GM12878 (cell line): Measurements from ENCODE around the gene SMARCAL1. TPM values are rescaled to one million over a fixed set of nuclear protein-coding genes. Genes with fewer than 3 reads are reported as not detected.

Source experiments
- ATAC-seq: fragments of 200-7000 bp; cut with Tn5 transposase; 3 replicates; pipeline ENCODE4 v1.9.1; 2020; ENCODE audit warnings: mild to moderate bottlenecking, moderate library complexity
- BruUV-seq: library from RNA; stranded (reverse); fragments of 400-500 nt; replicated peaks from 2 replicates; lab custom pipeline; 2021; lab: Mats Ljungman, UMichigan
- CTCF ChIA-PET: fragments of 300-600 bp; sonication (Branson Sonifier 250); formaldehyde crosslinking; extraction: SDS; loops from one replicate; lab custom pipeline; 2021; ENCODE audit warnings: inconsistent platforms; lab: Yijun Ruan, JAX
- POLR2A ChIA-PET: fragments of 350-600 bp; formaldehyde crosslinking; extraction: SDS; loops from one replicate; lab custom pipeline; 2021; ENCODE audit warnings: inconsistent platforms; lab: Charles Lee
- RAD21 ChIA-PET: fragments of 300-600 bp; sonication (Branson Sonifier 250); formaldehyde crosslinking; loops from one replicate; lab custom pipeline; 2023; ENCODE audit warnings: antibody characterized with exemption; ENCODE audit not compliant: unreplicated experiment; lab: Charles Lee
- SMC1A ChIA-PET: fragments of 300-600 bp; sonication (Branson Sonifier 250); formaldehyde crosslinking; loops from one replicate; lab custom pipeline; 2023; ENCODE audit not compliant: unreplicated experiment, uncharacterized antibody; lab: Charles Lee
- DNase-seq: peaks from one replicate; pipeline ENCODE4 v3.0.0-alpha.2; 2011; ENCODE audit warnings: low read depth, low spot score
- FAIRE-seq: peaks from 3 replicates; lab custom pipeline; 2011; peaks lifted over from hg19 to GRCh38; lab: Jason Lieb, UNC
- H2AFZ ChIP-seq: 2 replicates; pipeline ENCODE4 v1.6.0; 2011; ENCODE audit warnings: low read depth, low read length, control low read depth; ENCODE audit not compliant: control insufficient read depth
- H3K27ac ChIP-seq: 2 replicates; pipeline ENCODE4 v1.5.1; 2011; ENCODE audit warnings: control low read depth; ENCODE audit not compliant: control insufficient read depth, insufficient read depth
- H3K27me3 ChIP-seq, 2 experiments: replicated peaks in 1 of 2; 2 replicates each; pipeline versions ENCODE4 v1.6.0 to v1.6.1; 2011; ENCODE audit warnings: low read length in 1 of 2; ENCODE audit not compliant: control insufficient read depth in 2 of 2, insufficient read depth in 2 of 2
- H3K36me3 ChIP-seq, 2 experiments: 2 replicates each; pipeline ENCODE4 v1.5.1; 2011; ENCODE audit warnings: low read length in 1 of 2; ENCODE audit not compliant: control insufficient read depth in 2 of 2, insufficient read depth in 2 of 2
- H3K4me1 ChIP-seq: 2 replicates; pipeline ENCODE4 v1.6.1; 2011; ENCODE audit warnings: mild to moderate bottlenecking, low read length, moderate library complexity, mixed read lengths; ENCODE audit not compliant: control insufficient read depth, insufficient read depth
- H3K4me2 ChIP-seq: 2 replicates; pipeline ENCODE4 v1.6.0; 2011; ENCODE audit warnings: control low read depth; ENCODE audit not compliant: control insufficient read depth, insufficient read depth
- H3K4me3 ChIP-seq: fragments of 200-600 bp; sonication (generic); 2 replicates; pipeline ENCODE4 v1.5.1; 2016
- H3K79me2 ChIP-seq: 2 replicates; pipeline ENCODE4 v1.6.0; 2011; ENCODE audit warnings: low read length; ENCODE audit not compliant: control insufficient read depth, insufficient read depth
- H3K9ac ChIP-seq: 2 replicates; pipeline ENCODE4 v1.8.0; 2011; ENCODE audit warnings: low read length, control low read depth, mixed read lengths; ENCODE audit not compliant: control insufficient read depth, insufficient read depth
- H3K9me3 ChIP-seq: replicated peaks from 3 replicates; pipeline ENCODE4 v1.5.1; 2011; ENCODE audit warnings: mild to moderate bottlenecking, low read length; ENCODE audit not compliant: control insufficient read depth, insufficient read depth
- H4K20me1 ChIP-seq: 2 replicates; pipeline ENCODE4 v1.6.0; 2011; ENCODE audit not compliant: control insufficient read depth, insufficient read depth
- ATF7 ChIP-seq: fragments of 450-650 bp; IDR thresholded peaks from 2 replicates; pipeline ENCODE4 v1.6.1; 2016; ENCODE audit warnings: low read depth, mild to moderate bottlenecking
- BRCA1 ChIP-seq: IDR thresholded peaks from 2 replicates; pipeline ENCODE4 v1.6.1; 2011; ENCODE audit warnings: low read depth, low read length, improper control_type of control experiment
- CEBPZ ChIP-seq: fragments of 150-350 bp; IDR thresholded peaks from 2 replicates; pipeline ENCODE4 v1.6.1; 2016; ENCODE audit warnings: low read depth, low read length
- CHD4 ChIP-seq: fragments of 200-600 bp; sonication (generic); IDR thresholded peaks from 2 replicates; pipeline ENCODE4 v1.6.1; 2016; ENCODE audit warnings: mild to moderate bottlenecking
- CREB1 ChIP-seq: IDR thresholded peaks from 2 replicates; pipeline ENCODE4 v1.6.1; 2012; ENCODE audit warnings: low read depth, mild to moderate bottlenecking, inconsistent platforms
- IKZF2 ChIP-seq, 2 experiments: fragments of 450-650 bp; IDR thresholded peaks; 2 replicates each; pipeline ENCODE4 v1.6.1; 2017; ENCODE audit warnings: mild to moderate bottlenecking in 2 of 2, moderate library complexity in 2 of 2
- JUNB ChIP-seq: IDR thresholded peaks from 2 replicates; pipeline ENCODE4 v1.6.1; 2016; ENCODE audit warnings: antibody characterized with exemption, mild to moderate bottlenecking
- NFIC ChIP-seq: IDR thresholded peaks from 2 replicates; pipeline ENCODE4 v1.6.1; 2012; ENCODE audit warnings: low read depth, mild to moderate bottlenecking, inconsistent platforms, low read length, moderate library complexity
- NFYA ChIP-seq: IDR thresholded peaks from 2 replicates; pipeline ENCODE4 v1.6.1; 2011; ENCODE audit warnings: low read depth, mild to moderate bottlenecking, low read length, improper control_type of control experiment, borderline replicate concordance
- SIX5 ChIP-seq: IDR thresholded peaks from 2 replicates; pipeline ENCODE4 v1.6.1; 2011; ENCODE audit warnings: mild to moderate bottlenecking, low read depth, low read length, moderate library complexity; ENCODE audit not compliant: severe bottlenecking
- SUPT20H ChIP-seq: IDR thresholded peaks from 2 replicates; pipeline ENCODE4 v1.6.1; 2011; ENCODE audit warnings: low read depth, mild to moderate bottlenecking, low read length, moderate library complexity, borderline replicate concordance; ENCODE audit not compliant: control insufficient read depth
- WGBS: methylation state at CpG from one replicate; pipeline ENCODE4 v1.1.6; 2016; ENCODE audit warnings: low lambda C conversion rate; ENCODE audit not compliant: insufficient replicate concordance, insufficient coverage; ENCODE audit errors: missing lambda C conversion rate; 5-methylcytosine and 5-hydroxymethylcytosine counted together
- in situ Hi-C: fragments of 300-500 bp; cut with MboI; formaldehyde crosslinking; loops from 9 replicates; pipeline ENCODE4 v1.14.3; 2018; ENCODE audit warnings: mixed read lengths
- intact Hi-C: fragments of 100-400 bp; cut with micrococcal nuclease; formaldehyde crosslinking; loops from one replicate; pipeline ENCODE4 v1.14.2; 2022; ENCODE audit not compliant: unreplicated experiment
- polyA plus RNA-seq, 11 experiments: library from polyadenylated mRNA; depleted of rRNA in 4 of 11; unstranded in 6 of 11; stranded (reverse) in 5 of 11; fragments of >200 nt; fragmentation: Nextera tagmentation in 4 of 11; fragmentation: Illumina TruSeq in 1 of 11; extraction: Ambion mirVana in 4 of 11; extraction: Trizol in 1 of 11; gene quantifications; 1 replicate in 1 of 11; 2 replicates in 10 of 11; pipeline versions ENCODE4 v1.2.1 to v1.2.3, GENCODE V29; 2011 to 2016; ENCODE audit warnings: inconsistent platforms in 2 of 11, missing spikeins in 2 of 11, low read depth in 1 of 11
- total RNA-seq, 4 experiments: library from RNA; depleted of rRNA in 3 of 4; stranded (reverse); fragments of >200 nt in 3 of 4; fragmentation: Illumina TruSeq in 1 of 4; extraction: Trizol in 1 of 4; gene quantifications; 2 replicates each; pipeline versions ENCODE4 v1.2.1 to v1.2.3, GENCODE V29; 2013 to 2021
- TF ChIP-seq, protein P1 (sequence below): fragments of 150-350 bp; IDR thresholded peaks from 2 replicates; pipeline ENCODE4 v1.6.1; 2014; ENCODE audit warnings: mild to moderate bottlenecking, low read depth, low read length

The SMARCAL1 gene
- total and polyA plus RNA-seq, 10 of the 15 experiments (the other 5 are each of a cell fraction or from before 2014, with no cell fraction given): 10.8 to 32.9 (median 21.8) TPM

DNA sequence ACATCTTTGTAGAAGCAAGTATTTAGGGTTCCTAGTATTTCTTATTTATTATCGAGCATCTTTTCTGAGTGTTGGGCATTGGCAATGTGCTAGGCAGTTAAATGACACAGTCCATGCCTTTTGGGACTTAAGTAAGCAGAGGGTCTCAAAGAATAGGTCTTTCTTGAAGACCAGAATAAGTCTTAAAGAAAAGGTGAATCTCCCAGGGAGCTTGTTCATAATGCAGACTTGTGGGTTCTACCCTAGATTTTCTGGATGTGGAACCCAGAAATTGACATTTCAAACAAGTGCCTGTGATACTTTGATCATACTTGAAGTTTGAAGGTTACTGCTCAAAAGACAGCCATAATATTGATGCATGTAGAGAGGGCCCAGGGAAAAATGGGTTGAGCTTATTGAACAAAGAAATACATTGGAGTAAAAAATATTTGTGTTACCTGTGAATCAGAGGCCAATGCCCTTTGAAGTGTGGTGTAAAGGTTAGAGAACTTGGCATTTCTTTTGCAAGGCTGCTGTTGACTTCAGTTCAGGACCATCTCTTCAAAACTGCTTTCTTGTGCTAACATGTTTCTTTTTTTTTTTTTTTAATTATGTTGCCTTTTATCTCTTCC lies 110.7 kb downstream of the SMARCAL1 start (continued):
- TF ChIP-seq IKZF2 (IDR thresholded peaks at IDR 0.05): no peak
- no peak for TF ChIP-seq CREB1
- TF ChIP-seq BRCA1: no peak
- no peak for TF ChIP-seq CHD4
- TF ChIP-seq, protein P1, sequence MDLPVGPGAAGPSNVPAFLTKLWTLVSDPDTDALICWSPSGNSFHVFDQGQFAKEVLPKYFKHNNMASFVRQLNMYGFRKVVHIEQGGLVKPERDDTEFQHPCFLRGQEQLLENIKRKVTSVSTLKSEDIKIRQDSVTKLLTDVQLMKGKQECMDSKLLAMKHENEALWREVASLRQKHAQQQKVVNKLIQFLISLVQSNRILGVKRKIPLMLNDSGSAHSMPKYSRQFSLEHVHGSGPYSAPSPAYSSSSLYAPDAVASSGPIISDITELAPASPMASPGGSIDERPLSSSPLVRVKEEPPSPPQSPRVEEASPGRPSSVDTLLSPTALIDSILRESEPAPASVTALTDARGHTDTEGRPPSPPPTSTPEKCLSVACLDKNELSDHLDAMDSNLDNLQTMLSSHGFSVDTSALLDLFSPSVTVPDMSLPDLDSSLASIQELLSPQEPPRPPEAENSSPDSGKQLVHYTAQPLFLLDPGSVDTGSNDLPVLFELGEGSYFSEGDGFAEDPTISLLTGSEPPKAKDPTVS: no peak
- no peak for TF ChIP-seq SUPT20H
- no peak for TF ChIP-seq NFYA
- no peak for TF ChIP-seq SIX5
- TF ChIP-seq NFIC: no peak
- TF ChIP-seq JUNB: no peak
- no peak for TF ChIP-seq ATF7

DNA sequence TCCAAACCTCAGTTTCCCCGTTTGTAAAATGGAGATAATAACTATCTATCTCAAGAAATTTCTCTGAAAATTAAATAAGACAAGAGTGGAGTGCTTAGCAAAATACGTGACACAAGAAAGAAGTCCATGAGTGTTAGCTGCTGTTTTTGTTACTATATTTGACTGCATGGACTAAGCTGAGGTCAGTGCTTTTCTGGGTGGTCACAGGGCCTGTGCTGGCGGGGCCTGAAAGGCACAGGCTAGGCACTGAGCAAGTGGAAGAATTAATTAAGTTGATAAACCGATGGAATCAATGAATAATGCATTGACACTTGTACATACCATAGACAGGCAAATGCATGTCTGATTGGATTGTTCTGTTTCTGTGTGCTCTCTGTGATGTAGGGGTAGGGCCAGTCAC lies 113.7 kb downstream of the SMARCAL1 start:
- RAD21 ChIA-PET: interaction anchor here (0.7 to 12.8 kb wide), 2 partner anchors 11 to 137 kb away, joined by 4 to 239 read pairs; no protein-coding TSS in a partner anchor
- Histone ChIP-seq H3K4me2 (no peak overlapping the region), H3K9me3 (no peaks in the 10 kb centered on the region), H3K79me2 (no peaks in the 10 kb centered on the region), H3K4me3 (no peak overlapping the region), H2AFZ (no peak overlapping the region), H3K36me3 (no peaks in the 10 kb centered on the region), H4K20me1 (no peaks in the 10 kb centered on the region), H3K27me3 (no peaks in the 10 kb centered on the region), H3K27ac (no peak overlapping the region), H3K9ac (no peak overlapping the region), H3K4me1 (no peaks in the 10 kb centered on the region)
- TF ChIP-seq CEBPZ: no peak
- FAIRE-seq (no peak), DNase-seq (no peak), ATAC-seq (no peak)
- CTCF ChIA-PET: interaction anchor here (3.0 to 15.8 kb wide), 2 partner anchors 9 to 139 kb away, joined by 11 to 475 read pairs; no protein-coding TSS in a partner anchor
- in situ Hi-C loops (no loop called here), intact Hi-C loops (no loop called here)
- SMC1A ChIA-PET: interaction anchor here (0.7 kb wide), 1 partner anchor 90 kb away, joined by 4 read pairs; no protein-coding TSS in a partner anchor
- POLR2A ChIA-PET: interaction anchor here (0.5 kb wide), 1 partner anchor 67 kb away, joined by 3 read pairs; no protein-coding TSS in a partner anchor
- BruUV-seq: no TSS peak
- WGBS: 13% methylated on average over 4 of the region's 4 CpGs
